D721Med (cell line): ENCODE data around the gene LRMDA.

Source experiments
- DNase-seq: peaks from one replicate; pipeline ENCODE4 v3.0.0; 2011; ENCODE audit warnings: low spot score; ENCODE audit not compliant: insufficient read length
- FAIRE-seq: peaks from 2 replicates; lab custom pipeline; 2011; peaks lifted over from hg19 to GRCh38; lab: Jason Lieb, UNC
- TF ChIP-seq, protein P1 (sequence below): IDR thresholded peaks from 2 replicates; pipeline ENCODE4 v1.5.1; 2012; ENCODE audit warnings: mild to moderate bottlenecking, control low read depth; ENCODE audit not compliant: insufficient read depth; ENCODE audit errors: missing control alignments

The LRMDA gene

GRCh38 chr10:75538765-75539164 lies 107.3 kb downstream of the LRMDA start:
- FAIRE-seq (no peak), DNase-seq (no peak)
- TF ChIP-seq, protein P1, sequence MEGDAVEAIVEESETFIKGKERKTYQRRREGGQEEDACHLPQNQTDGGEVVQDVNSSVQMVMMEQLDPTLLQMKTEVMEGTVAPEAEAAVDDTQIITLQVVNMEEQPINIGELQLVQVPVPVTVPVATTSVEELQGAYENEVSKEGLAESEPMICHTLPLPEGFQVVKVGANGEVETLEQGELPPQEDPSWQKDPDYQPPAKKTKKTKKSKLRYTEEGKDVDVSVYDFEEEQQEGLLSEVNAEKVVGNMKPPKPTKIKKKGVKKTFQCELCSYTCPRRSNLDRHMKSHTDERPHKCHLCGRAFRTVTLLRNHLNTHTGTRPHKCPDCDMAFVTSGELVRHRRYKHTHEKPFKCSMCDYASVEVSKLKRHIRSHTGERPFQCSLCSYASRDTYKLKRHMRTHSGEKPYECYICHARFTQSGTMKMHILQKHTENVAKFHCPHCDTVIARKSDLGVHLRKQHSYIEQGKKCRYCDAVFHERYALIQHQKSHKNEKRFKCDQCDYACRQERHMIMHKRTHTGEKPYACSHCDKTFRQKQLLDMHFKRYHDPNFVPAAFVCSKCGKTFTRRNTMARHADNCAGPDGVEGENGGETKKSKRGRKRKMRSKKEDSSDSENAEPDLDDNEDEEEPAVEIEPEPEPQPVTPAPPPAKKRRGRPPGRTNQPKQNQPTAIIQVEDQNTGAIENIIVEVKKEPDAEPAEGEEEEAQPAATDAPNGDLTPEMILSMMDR: no peak

DNA sequence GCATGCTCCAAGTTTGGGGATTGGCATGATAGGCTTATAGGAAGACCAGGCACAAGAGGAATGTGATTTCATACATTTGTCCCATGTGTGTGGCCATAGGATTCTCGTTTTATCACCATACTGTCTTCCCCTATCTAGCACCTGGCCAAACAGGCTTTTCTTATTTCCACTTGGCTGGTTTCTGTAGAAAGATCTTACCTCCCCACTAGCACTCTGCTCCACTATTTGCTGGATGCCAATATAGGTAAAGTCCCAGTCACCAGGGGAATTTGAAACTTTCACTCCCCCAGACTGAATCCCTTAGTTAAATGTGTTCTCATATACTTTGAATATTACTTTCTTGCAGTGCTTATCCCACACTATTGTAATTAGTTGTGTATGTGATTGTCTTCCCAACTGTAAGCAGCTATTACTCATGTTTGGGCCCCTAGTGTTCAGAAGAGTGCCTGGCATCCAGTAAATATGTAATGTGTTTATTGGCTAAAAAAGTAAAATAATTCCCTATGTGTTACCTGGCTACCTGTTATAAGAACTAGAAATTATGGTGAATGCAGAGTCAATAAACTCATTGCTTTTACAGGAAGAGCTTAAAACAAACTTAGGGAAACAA lies 109.0 kb downstream of the LRMDA start:
- FAIRE-seq (no peak), DNase-seq (no peak)
- TF ChIP-seq, protein P1: no peak

DNA sequence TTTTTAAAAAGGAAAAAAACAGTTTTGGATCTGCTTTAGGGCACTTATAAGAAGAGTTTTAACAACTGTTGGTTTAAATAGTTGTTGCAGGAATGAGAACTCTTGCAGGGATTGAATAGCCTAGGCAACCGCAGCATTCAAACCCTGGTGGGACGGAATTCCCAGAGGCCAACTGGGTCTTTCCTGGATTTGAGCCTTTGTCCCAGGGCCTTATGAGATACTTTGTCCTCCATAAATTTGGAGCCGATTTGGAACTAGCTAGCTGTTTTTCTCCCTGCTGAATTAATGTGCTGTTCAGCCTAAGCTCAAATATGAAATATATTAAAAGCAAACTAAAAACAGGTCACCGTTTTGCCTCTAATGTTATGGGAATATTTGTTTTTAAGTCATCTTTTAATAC lies 109.6 kb downstream of the LRMDA start:
- FAIRE-seq (no peak), DNase-seq (no peak)
- TF ChIP-seq, protein P1: no peak

DNA sequence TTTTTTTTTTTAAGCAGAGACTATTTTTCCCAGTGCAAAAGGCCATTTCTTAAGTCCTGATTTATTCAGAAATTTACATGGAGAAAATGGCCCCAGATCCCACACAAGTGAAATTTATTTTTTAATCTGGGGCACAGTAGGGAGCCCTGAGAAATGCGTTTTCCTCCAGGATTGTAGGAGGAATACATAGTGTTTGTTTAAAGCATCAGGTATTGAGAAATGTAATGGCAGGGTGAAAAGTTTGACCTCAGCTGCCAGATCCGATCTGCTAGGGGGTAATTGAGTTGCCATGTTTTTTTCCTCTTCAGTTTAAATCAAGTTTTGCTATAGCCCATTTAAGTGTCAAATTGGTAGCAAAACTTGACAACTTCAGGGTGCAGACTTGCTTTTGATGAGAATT lies 110.0 kb downstream of the LRMDA start:
- TF ChIP-seq, protein P1: no peak
- FAIRE-seq (no peak), DNase-seq (no peak)

DNA sequence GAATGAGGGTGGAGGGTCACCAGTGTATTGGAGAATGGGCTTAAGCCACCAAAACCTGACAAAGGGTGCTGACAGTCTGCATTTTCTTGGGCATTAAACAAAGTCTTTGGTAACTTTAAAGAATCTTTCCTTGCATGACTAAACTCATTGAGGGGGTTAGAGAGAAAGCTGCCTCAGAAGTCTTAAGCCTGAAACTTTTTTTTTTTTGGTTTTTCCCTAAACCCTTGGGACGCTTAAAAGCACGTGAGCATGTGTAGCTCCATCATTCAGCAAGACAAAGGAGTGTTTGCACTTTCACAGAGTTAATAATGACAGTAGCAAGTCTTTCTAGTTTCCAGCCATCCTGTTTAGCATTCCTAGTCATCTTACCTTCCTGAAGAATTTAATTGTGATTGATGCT lies 110.7 kb downstream of the LRMDA start:
- TF ChIP-seq, protein P1: no peak
- DNase-seq: no peak
- no peak for FAIRE-seq

GRCh38 chr10:75542906-75543305 lies 111.5 kb downstream of the LRMDA start:
- TF ChIP-seq, protein P1: no peak
- FAIRE-seq (no peak), DNase-seq (no peak)

DNA sequence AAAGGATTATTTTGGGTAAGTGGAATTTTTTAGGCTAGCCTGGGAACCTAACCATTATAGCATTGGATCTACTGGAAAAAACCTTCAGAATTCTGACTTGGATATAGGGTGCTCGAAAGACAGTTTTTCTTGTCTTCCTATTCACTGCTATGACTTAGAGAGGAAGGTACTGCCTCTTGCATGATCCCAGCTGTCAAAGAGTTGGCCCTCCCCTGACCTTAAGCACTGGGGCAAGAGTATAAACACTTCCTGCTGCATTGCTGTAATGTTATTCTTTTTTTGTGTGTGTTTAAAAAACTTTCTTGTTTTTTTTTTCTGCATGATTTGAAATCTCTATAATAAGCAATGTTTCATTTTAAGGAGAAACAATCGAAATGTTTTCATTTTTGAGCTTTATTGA lies 113.0 kb downstream of the LRMDA start:
- DNase-seq (no peak), FAIRE-seq (no peak)
- TF ChIP-seq, protein P1: no peak
